Ovary (tissue), 3 donors: ENCODE results near the gene PRADC1.

ENCODE experiments used
- POLR2A ChIP-seq: fragments of 450-650 bp; IDR thresholded peaks from one replicate; pipeline ENCODE4 v1.6.1; 2017; ENCODE audit warnings: antibody characterized with exemption, mild to moderate bottlenecking, moderate library complexity
- TF ChIP-seq, protein P1 (sequence below), 3 donors: fragments of 450-650 bp in 2 of 3; fragments of 200-600 bp in 1 of 3; IDR thresholded peaks; one replicate each; pipeline versions ENCODE4 v1.5.1 to v1.8.0; 2016 to 2022; ENCODE audit warnings: antibody characterized with exemption in 3 of 3, mild to moderate bottlenecking in 1 of 3
- donor health status: DM: no; HTN: no; CAD: no.

DNA sequence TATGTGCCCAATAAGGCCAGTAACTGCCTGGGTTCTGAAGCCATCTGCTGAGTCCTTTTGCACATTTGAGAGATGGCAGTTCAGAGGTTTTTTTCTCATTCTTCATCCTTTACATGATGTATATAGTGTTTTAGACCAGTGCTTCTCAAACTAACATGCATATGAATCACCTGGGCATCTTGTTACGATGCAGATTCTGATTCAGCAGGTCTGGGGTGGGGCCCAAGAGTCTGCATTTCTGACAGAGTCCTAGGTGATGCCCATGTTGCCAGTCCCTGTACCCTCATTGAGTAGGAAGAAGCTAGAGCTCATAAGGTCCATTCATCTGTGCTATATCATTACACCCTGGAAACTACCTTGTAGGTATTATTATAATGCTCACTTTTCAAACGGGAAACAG is 15.2 kb downstream of the PRADC1 start:
- TF ChIP-seq, protein P1, sequence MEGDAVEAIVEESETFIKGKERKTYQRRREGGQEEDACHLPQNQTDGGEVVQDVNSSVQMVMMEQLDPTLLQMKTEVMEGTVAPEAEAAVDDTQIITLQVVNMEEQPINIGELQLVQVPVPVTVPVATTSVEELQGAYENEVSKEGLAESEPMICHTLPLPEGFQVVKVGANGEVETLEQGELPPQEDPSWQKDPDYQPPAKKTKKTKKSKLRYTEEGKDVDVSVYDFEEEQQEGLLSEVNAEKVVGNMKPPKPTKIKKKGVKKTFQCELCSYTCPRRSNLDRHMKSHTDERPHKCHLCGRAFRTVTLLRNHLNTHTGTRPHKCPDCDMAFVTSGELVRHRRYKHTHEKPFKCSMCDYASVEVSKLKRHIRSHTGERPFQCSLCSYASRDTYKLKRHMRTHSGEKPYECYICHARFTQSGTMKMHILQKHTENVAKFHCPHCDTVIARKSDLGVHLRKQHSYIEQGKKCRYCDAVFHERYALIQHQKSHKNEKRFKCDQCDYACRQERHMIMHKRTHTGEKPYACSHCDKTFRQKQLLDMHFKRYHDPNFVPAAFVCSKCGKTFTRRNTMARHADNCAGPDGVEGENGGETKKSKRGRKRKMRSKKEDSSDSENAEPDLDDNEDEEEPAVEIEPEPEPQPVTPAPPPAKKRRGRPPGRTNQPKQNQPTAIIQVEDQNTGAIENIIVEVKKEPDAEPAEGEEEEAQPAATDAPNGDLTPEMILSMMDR (IDR thresholded peaks at IDR 0.05): no peak
- no peak for TF ChIP-seq POLR2A
